Esophagus squamous epithelium (tissue), 5 donors: ENCODE data around the gene AP1S3. TPM values are rescaled to one million over a fixed set of nuclear protein-coding genes. Genes with fewer than 3 reads are reported as not detected.

Source experiments
- DNase-seq: peaks from one replicate; lab custom pipeline; 2025; lab: John Stamatoyannopoulos, UW
- H3K27ac ChIP-seq, 4 donors: fragments of 200-600 bp; sonication (generic); one replicate each; pipeline ENCODE4 v1.5.1; 2016 to 2019; ENCODE audit warnings: mild to moderate bottlenecking in 1 of 4
- H3K27me3 ChIP-seq, 4 donors: fragments of 200-600 bp; sonication (generic); 1 replicate in 3 of 4; 2 replicates in 1 of 4; pipeline versions ENCODE4 v1.5.1 to v1.6.0; 2017 to 2021; ENCODE audit warnings: antibody characterized with exemption in 1 of 4
- H3K36me3 ChIP-seq, 3 donors: fragments of 200-600 bp; sonication (generic); one replicate each; pipeline ENCODE4 v1.5.1; 2016 to 2019
- H3K4me1 ChIP-seq, 3 donors: fragments of 200-600 bp; sonication (generic); one replicate each; pipeline ENCODE4 v1.5.1; 2017 to 2019
- H3K4me3 ChIP-seq, 4 donors: fragments of 200-600 bp; sonication (generic); 1 replicate in 3 of 4; 2 replicates in 1 of 4; pipeline ENCODE4 v1.5.1; 2016 to 2019; ENCODE audit warnings: mild to moderate bottlenecking in 2 of 4, moderate library complexity in 1 of 4
- H3K9me3 ChIP-seq, 3 donors: fragments of 200-600 bp; sonication (generic); one replicate each; pipeline ENCODE4 v1.5.1; 2016 to 2019
- CTCF ChIP-seq, 6 experiments: fragments of 450-650 bp in 4 of 6; fragments of 200-600 bp in 2 of 6; sonication (generic) in 2 of 6; IDR thresholded peaks; one replicate each; pipeline ENCODE4 v1.5.1; 2016 to 2019; ENCODE audit warnings: antibody characterized with exemption in 6 of 6, mild to moderate bottlenecking in 4 of 6, moderate library complexity in 4 of 6
- POLR2A ChIP-seq, 4 donors: fragments of 450-650 bp; IDR thresholded peaks; one replicate each; pipeline ENCODE4 v1.6.1; 2017; ENCODE audit warnings: antibody characterized with exemption in 4 of 4, mild to moderate bottlenecking in 4 of 4, moderate library complexity in 3 of 4
- WGBS, 2 donors: methylation state at CpG; one replicate each; pipeline ENCODE4 v1.1.5; 2018; 5-methylcytosine and 5-hydroxymethylcytosine counted together
- intact Hi-C: fragments of 100-400 bp; cut with DNase I; formaldehyde crosslinking; loops from one replicate; pipeline ENCODE4 v1.15.0; 2022
- total RNA-seq, 4 donors: library from RNA; depleted of rRNA; stranded (reverse); fragments of >200 nt; gene quantifications; one replicate each; pipeline ENCODE4 v1.1.0, GENCODE V29; 2016
- donor health status: DM: yes; HTN: yes; CAD: no.

Gene AP1S3
- total RNA-seq, 4 donors from 2014 or later = 11.3 to 27.4 (median 15.6) TPM

GRCh38 chr2:223835701-223836532 is 1.5 kb downstream of the AP1S3 start:
- Histone ChIP-seq H3K27me3 (no peaks in the 10 kb centered on the region), H3K27ac (peak overlapping the region in 1 of 4 donors; percentile 9), H3K36me3 (no peaks in the 10 kb centered on the region), H3K4me1 (peaks cover 0 to 30% (median 10%) of the 10 kb centered on the region in 3 donors), H3K4me3 (peak overlapping the region in 3 of 4 donors; percentile 58 to 95 (median 88)), H3K9me3 (no peaks in the 10 kb centered on the region)
- no peak for DNase-seq
- intact Hi-C loops = no loop called here
- TF ChIP-seq CTCF (IDR thresholded peaks at IDR 0.05) = no peak
- TF ChIP-seq POLR2A (IDR thresholded peaks at IDR 0.05) = no peak
- WGBS, 2 donors = 58 to 67% methylated on average over 4 to 8 of the region's 15 CpGs

- DNase-seq = no peak
- Histone ChIP-seq H3K4me1 (peaks cover 0 to 30% (median 10%) of the 10 kb centered on the region in 3 donors), H3K27me3 (no peaks in the 10 kb centered on the region), H3K9me3 (no peaks in the 10 kb centered on the region), H3K4me3 (no peak overlapping the region), H3K36me3 (no peaks in the 10 kb centered on the region), H3K27ac (no peak overlapping the region)
- TF ChIP-seq CTCF (IDR thresholded peaks at IDR 0.05) (no peak), POLR2A (IDR thresholded peaks at IDR 0.05) (no peak)
- WGBS, 2 donors = 92 to 100% methylated on average over 1 of the region's 1 CpG
- intact Hi-C loops = no loop called here
Measured at GRCh38 chr2:223834431-223834830, 3.0 kb downstream of the AP1S3 start.

GRCh38 chr2:223832241-223832903 is 5.0 kb downstream of the AP1S3 start:
- DNase-seq = no peak
- intact Hi-C loops = no loop called here
- Histone ChIP-seq H3K27me3 (no peaks in the 10 kb centered on the region), H3K4me3 (no peak overlapping the region), H3K4me1 (peaks cover 0 to 21% (median 10%) of the 10 kb centered on the region in 3 donors), H3K9me3 (no peaks in the 10 kb centered on the region), H3K36me3 (no peaks in the 10 kb centered on the region), H3K27ac (no peak overlapping the region)
- 61 to 65% methylated on average over 8 of the region's 8 CpGs for WGBS, 2 donors
- TF ChIP-seq CTCF (IDR thresholded peaks at IDR 0.05) (no peak), POLR2A (IDR thresholded peaks at IDR 0.05) (no peak)

- Histone ChIP-seq H3K27ac (no peak overlapping the region), H3K9me3 (no peaks in the 10 kb centered on the region), H3K4me1 (no peaks in the 10 kb centered on the region), H3K36me3 (no peaks in the 10 kb centered on the region), H3K4me3 (no peak overlapping the region), H3K27me3 (no peaks in the 10 kb centered on the region)
- no peak for DNase-seq
- intact Hi-C loops = no loop called here
- 91 to 94% methylated on average over 5 of the region's 5 CpGs for WGBS, 2 donors
- no peak for TF ChIP-seq POLR2A (IDR thresholded peaks at IDR 0.05)
- TF ChIP-seq CTCF (IDR thresholded peaks at IDR 0.05) = no peak
Measured at GRCh38 chr2:223829128-223829527, 8.3 kb downstream of the AP1S3 start.

GRCh38 chr2:223828314-223828713 is 9.1 kb downstream of the AP1S3 start:
- H3K4me1 ChIP-seq = no peaks in the 10 kb centered on the region
- DNase-seq = no peak
- WGBS, 2 donors = 88 to 91% methylated on average over 6 of the region's 6 CpGs
- H3K36me3 ChIP-seq = no peaks in the 10 kb centered on the region
- no peak overlapping the region for H3K27ac ChIP-seq
- no peak overlapping the region for H3K4me3 ChIP-seq
- no peaks in the 10 kb centered on the region for H3K27me3 ChIP-seq
- H3K9me3 ChIP-seq = no peaks in the 10 kb centered on the region
- TF ChIP-seq CTCF (IDR thresholded peaks at IDR 0.05) = no peak
- TF ChIP-seq POLR2A (IDR thresholded peaks at IDR 0.05) = no peak
- intact Hi-C loops = no loop called here
